Breast epithelium (tissue), 3 donors: ENCODE results near the gene SLC27A5.

Source experiments
- POLR2A ChIP-seq: fragments of 450-650 bp; IDR thresholded peaks from one replicate; pipeline ENCODE4 v1.6.1; 2016; ENCODE audit warnings: antibody characterized with exemption, mild to moderate bottlenecking, moderate library complexity
- POLR2AphosphoS5 ChIP-seq, 3 donors: sonication (generic); formaldehyde crosslinking; IDR thresholded peaks; one replicate each; pipeline ENCODE4 v1.6.1; 2017; ENCODE audit warnings: antibody characterized with exemption in 3 of 3
- TF ChIP-seq, protein P1 (sequence below), 3 donors: fragments of 450-650 bp; IDR thresholded peaks; one replicate each; pipeline ENCODE4 v1.5.1; 2016 to 2017; ENCODE audit warnings: antibody characterized with exemption in 3 of 3, mild to moderate bottlenecking in 3 of 3, moderate library complexity in 3 of 3

DNA sequence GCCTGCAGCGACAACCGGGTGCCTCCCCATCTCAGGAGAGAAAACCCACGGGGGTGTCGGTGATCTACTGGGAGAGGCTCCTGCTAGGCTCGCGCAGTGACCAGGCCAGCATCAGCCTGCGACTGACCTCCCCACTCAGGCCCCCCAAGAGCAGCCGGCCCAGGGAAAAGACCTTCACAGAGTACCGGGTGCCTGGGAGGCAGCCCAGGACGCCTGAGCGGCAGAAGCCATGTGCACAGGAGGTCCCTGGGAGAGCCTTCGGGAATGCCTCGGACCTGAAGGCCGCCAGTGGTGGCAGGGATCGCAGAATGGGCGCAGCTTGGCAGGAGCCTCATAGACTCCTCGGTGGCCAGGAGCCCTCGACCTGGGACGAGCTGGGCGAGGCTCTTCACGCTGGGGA, 56.5 kb downstream of the SLC27A5 start:
- TF ChIP-seq, protein P1, sequence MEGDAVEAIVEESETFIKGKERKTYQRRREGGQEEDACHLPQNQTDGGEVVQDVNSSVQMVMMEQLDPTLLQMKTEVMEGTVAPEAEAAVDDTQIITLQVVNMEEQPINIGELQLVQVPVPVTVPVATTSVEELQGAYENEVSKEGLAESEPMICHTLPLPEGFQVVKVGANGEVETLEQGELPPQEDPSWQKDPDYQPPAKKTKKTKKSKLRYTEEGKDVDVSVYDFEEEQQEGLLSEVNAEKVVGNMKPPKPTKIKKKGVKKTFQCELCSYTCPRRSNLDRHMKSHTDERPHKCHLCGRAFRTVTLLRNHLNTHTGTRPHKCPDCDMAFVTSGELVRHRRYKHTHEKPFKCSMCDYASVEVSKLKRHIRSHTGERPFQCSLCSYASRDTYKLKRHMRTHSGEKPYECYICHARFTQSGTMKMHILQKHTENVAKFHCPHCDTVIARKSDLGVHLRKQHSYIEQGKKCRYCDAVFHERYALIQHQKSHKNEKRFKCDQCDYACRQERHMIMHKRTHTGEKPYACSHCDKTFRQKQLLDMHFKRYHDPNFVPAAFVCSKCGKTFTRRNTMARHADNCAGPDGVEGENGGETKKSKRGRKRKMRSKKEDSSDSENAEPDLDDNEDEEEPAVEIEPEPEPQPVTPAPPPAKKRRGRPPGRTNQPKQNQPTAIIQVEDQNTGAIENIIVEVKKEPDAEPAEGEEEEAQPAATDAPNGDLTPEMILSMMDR (IDR thresholded peaks at IDR 0.05), result no peak
- TF ChIP-seq POLR2A, result no peak
- no peak for TF ChIP-seq POLR2AphosphoS5 (IDR thresholded peaks at IDR 0.05)
